ENCODE results near the gene TEX28.
"Not testable (repeated sequence)": the region's sequence is repeated elsewhere in the genome, so short reads cannot be mapped to it uniquely, and the experiment has no call there.

TEX28 gene

GRCh38 chrX:154310616-154311536, 16.0 kb upstream of the TEX28 start:
- DNase-seq, result no peak

- no peak for DNase-seq
Measured at GRCh38 chrX:154309041-154309775, 14.3 kb upstream of the TEX28 start.

GRCh38 chrX:154308108-154308946, 13.4 kb upstream of the TEX28 start:
- DNase-seq, result peak; percentile 93

GRCh38 chrX:154307202-154307601, 12.3 kb upstream of the TEX28 start:
- DNase-seq, result no peak

GRCh38 chrX:154305541-154306205, 10.7 kb upstream of the TEX28 start:
- no peak for DNase-seq

- DNase-seq, result no peak
Measured at GRCh38 chrX:154304846-154305245, 9.9 kb upstream of the TEX28 start.

- no peak for DNase-seq
Measured at GRCh38 chrX:154303476-154303875, 8.6 kb upstream of the TEX28 start.

GRCh38 chrX:154302998-154303397, 8.1 kb upstream of the TEX28 start:
- not testable (repeated sequence) for DNase-seq

- no peak for DNase-seq
Measured at GRCh38 chrX:154300816-154301215, 5.9 kb upstream of the TEX28 start.

- no peak for DNase-seq
Measured at GRCh38 chrX:154298312-154298711, 3.4 kb upstream of the TEX28 start.

- DNase-seq, result no peak
Measured at GRCh38 chrX:154296731-154297130, 1.8 kb upstream of the TEX28 start.

- DNase-seq, result no peak
Measured at GRCh38 chrX:154295664-154296310, 863 bp upstream of the TEX28 start, which contains the start of gene TKTL1. TSS of gene TKTL1 (plus strand) at chrX:154295795. CDS start at chrX:154295860, 65 bp downstream.

- DNase-seq, result not testable (repeated sequence)
Measured at GRCh38 chrX:154286406-154286805, 8.5 kb downstream of the TEX28 start.

GRCh38 chrX:154284489-154285338, 10.2 kb downstream of the TEX28 start:
- DNase-seq, result not testable (repeated sequence)

GRCh38 chrX:154269245-154269644, 25.7 kb downstream of the TEX28 start:
- DNase-seq, result not testable (repeated sequence)

GRCh38 chrX:154263072-154263471, 31.9 kb downstream of the TEX28 start:
- DNase-seq, result not testable (repeated sequence)

GRCh38 chrX:154258711-154259110, 36.2 kb downstream of the TEX28 start:
- DNase-seq, result not testable (repeated sequence)

GRCh38 chrX:154257282-154257681, 37.6 kb downstream of the TEX28 start, which contains the start of gene OPN1MW3:
TSS of gene OPN1MW3 (plus strand) at chrX:154257582. CDS start at chrX:154257620, 38 bp downstream.
- not testable (repeated sequence) for DNase-seq

GRCh38 chrX:154248076-154248475, 46.8 kb downstream of the TEX28 start:
- not testable (repeated sequence) for DNase-seq

- not testable (repeated sequence) for DNase-seq
Measured at GRCh38 chrX:154247377-154248045, 47.4 kb downstream of the TEX28 start.

Data from activated CD8-positive, alpha-beta memory T cell treated with anti-CD3 and anti-CD28 coated beads for 24 hours (primary cell).